Astrocyte (in vitro differentiated cells and primary cell): Measurements from ENCODE around the gene PCGF3. TPM values are rescaled to one million over a fixed set of nuclear protein-coding genes. Genes with fewer than 3 reads are reported as not detected.
A peak's percentile ranks its signal among the peaks of the same experiment; 100 is the strongest.

Experiments used
- DNase-seq: peaks from one replicate; pipeline ENCODE4 v3.0.0-alpha.2; 2010; ENCODE audit warnings: low read depth
- FAIRE-seq: peaks from 2 replicates; lab custom pipeline; 2011; peaks lifted over from hg19 to GRCh38; lab: Jason Lieb, UNC
- H2AFZ ChIP-seq: 2 replicates; pipeline ENCODE4 v1.6.0; 2012; ENCODE audit warnings: low read depth, low read length, inconsistent platforms
- H3K27ac ChIP-seq: 2 replicates; pipeline ENCODE4 v1.5.1; 2011; ENCODE audit warnings: low read depth, low read length, inconsistent platforms
- H3K27me3 ChIP-seq: 2 replicates; pipeline ENCODE4 v1.6.0; 2011; ENCODE audit warnings: low read length, inconsistent platforms; ENCODE audit not compliant: insufficient read depth
- H3K36me3 ChIP-seq: 2 replicates; pipeline ENCODE4 v1.5.1; 2011; ENCODE audit warnings: low read length, inconsistent platforms; ENCODE audit not compliant: insufficient read depth
- H3K4me1 ChIP-seq: 2 replicates; pipeline ENCODE4 v1.5.1; 2011; ENCODE audit warnings: low read length, inconsistent platforms; ENCODE audit not compliant: insufficient read depth
- H3K4me2 ChIP-seq: 2 replicates; pipeline ENCODE4 v1.6.0; 2012; ENCODE audit warnings: low read length, inconsistent platforms
- H3K4me3 ChIP-seq: 2 replicates; pipeline ENCODE4 v1.5.1; 2011; ENCODE audit warnings: low read depth, mild to moderate bottlenecking, low read length, inconsistent platforms; ENCODE audit not compliant: insufficient read depth
- H3K79me2 ChIP-seq: 2 replicates; pipeline ENCODE4 v1.6.0; 2012; ENCODE audit warnings: mild to moderate bottlenecking, low read length, inconsistent platforms; ENCODE audit not compliant: insufficient read depth
- H3K9ac ChIP-seq: 2 replicates; pipeline ENCODE4 v1.6.0; 2012; ENCODE audit warnings: mild to moderate bottlenecking, low read length, inconsistent platforms
- H3K9me3 ChIP-seq: 2 replicates; pipeline ENCODE4 v1.5.1; 2012; ENCODE audit warnings: low read depth, mild to moderate bottlenecking, low read length, inconsistent platforms; ENCODE audit not compliant: insufficient read depth
- H4K20me1 ChIP-seq: 2 replicates; pipeline ENCODE4 v1.6.0; 2012; ENCODE audit warnings: low read length, inconsistent platforms; ENCODE audit not compliant: insufficient read depth
- H3K27ac Mint-ChIP-seq: one replicate; pipeline ENCODE4 v1.8.0; 2021; ENCODE audit warnings: mild to moderate bottlenecking, mixed read lengths; ENCODE audit not compliant: unreplicated experiment
- H3K27me3 Mint-ChIP-seq: one replicate; pipeline ENCODE4 v1.8.0; 2021; ENCODE audit warnings: low read depth, mixed read lengths; ENCODE audit not compliant: unreplicated experiment
- H3K36me3 Mint-ChIP-seq: one replicate; pipeline ENCODE4 v1.8.0; 2021; ENCODE audit warnings: low read depth, mixed read lengths; ENCODE audit not compliant: unreplicated experiment
- H3K4me1 Mint-ChIP-seq: one replicate; pipeline ENCODE4 v1.8.0; 2021; ENCODE audit warnings: low read depth, mixed read lengths; ENCODE audit not compliant: unreplicated experiment
- H3K4me3 Mint-ChIP-seq: one replicate; pipeline ENCODE4 v1.8.0; 2021; ENCODE audit warnings: mild to moderate bottlenecking, moderate library complexity, mixed read lengths; ENCODE audit not compliant: unreplicated experiment
- H3K9me3 Mint-ChIP-seq: one replicate; pipeline ENCODE4 v1.8.0; 2021; ENCODE audit warnings: mild to moderate bottlenecking, mixed read lengths; ENCODE audit not compliant: unreplicated experiment
- EZH2 ChIP-seq: IDR thresholded peaks from 2 replicates; pipeline ENCODE4 v1.6.1; 2012; ENCODE audit warnings: mild to moderate bottlenecking, low read length, inconsistent platforms; ENCODE audit not compliant: insufficient read depth
- total RNA-seq: library from RNA; stranded (reverse); gene quantifications from 2 replicates; pipeline ENCODE4 v1.2.1, GENCODE V29; 2021
- TF ChIP-seq, protein P1 (sequence below): IDR thresholded peaks from 2 replicates; pipeline ENCODE4 v1.5.1; 2011; ENCODE audit warnings: low read depth, mild to moderate bottlenecking, inconsistent platforms, low read length, moderate library complexity; ENCODE audit not compliant: insufficient read depth

The PCGF3 gene
- total RNA-seq, 1 donor from 2014 or later = 65.7 TPM

DNA sequence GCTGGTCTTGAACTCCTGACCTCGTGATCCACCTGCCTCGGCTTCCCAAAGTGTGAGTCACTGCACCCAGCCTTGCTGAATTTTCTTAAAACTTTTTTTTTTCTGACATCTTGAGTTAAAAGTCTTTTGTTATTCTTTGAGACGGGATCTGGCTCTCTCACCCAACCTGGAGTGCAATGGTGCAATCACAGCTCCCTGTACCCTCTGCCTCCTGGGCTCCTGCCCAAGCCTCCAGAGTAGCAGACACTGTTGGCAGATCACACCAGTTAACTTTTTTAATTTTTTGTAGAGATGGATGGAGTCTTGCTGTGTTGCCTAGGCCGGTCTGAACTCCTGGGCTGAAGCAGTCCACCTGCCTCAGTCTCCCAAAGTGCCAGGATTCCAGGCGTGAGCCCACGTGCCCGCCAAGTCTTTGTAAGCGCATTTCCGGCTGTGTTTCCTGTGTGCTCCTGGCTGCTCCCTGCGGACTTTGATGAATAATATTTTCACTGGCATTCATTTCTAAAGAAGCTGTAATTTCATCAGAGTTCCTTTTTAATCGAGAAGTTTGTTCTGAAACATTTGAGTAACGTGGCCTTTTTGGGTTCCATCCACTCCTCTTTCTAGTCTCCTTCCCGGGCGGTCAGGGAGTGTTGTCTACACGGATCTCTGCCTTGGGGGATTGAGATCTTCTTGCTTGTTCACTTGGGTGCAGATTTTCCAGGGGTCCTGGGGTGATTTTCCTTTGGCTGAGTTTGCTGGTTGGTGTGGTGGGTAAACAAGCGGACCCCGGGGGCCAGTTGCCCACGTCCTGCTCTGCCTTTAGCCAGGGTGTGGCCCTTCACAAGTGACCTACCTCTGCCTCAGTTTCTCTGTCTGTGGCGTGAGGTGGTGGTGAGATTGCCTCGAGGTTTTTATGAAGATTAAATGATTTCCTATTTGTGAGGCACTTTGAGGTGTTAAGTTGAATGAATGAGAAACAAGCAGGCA lies 44.4 kb downstream of the PCGF3 start:
- Histone ChIP-seq H3K36me3 (peaks cover 11% of the 10 kb centered on the region), H3K9ac (peak overlapping the region; percentile 46), H3K4me1 (peaks cover 33% of the 10 kb centered on the region), H4K20me1 (peaks cover 67% of the 10 kb centered on the region), H3K4me3 (no peak overlapping the region), H3K4me2 (peak overlapping the region; percentile 47), H3K27me3 (no peaks in the 10 kb centered on the region), H3K79me2 (peaks cover 39% of the 10 kb centered on the region), H3K27ac (peak overlapping the region; percentile 40), H2AFZ (no peak overlapping the region), H3K9me3 (no peaks in the 10 kb centered on the region)
- H3K4me1 Mint-ChIP-seq = peaks cover 4% of the 10 kb centered on the region
- peaks cover 18% of the 10 kb centered on the region for H3K36me3 Mint-ChIP-seq
- H3K27ac Mint-ChIP-seq = no peak overlapping the region
- no peaks in the 10 kb centered on the region for H3K27me3 Mint-ChIP-seq
- H3K9me3 Mint-ChIP-seq = no peaks in the 10 kb centered on the region
- FAIRE-seq = no peak
- peak; percentile 64 for DNase-seq
- TF ChIP-seq, protein P1, sequence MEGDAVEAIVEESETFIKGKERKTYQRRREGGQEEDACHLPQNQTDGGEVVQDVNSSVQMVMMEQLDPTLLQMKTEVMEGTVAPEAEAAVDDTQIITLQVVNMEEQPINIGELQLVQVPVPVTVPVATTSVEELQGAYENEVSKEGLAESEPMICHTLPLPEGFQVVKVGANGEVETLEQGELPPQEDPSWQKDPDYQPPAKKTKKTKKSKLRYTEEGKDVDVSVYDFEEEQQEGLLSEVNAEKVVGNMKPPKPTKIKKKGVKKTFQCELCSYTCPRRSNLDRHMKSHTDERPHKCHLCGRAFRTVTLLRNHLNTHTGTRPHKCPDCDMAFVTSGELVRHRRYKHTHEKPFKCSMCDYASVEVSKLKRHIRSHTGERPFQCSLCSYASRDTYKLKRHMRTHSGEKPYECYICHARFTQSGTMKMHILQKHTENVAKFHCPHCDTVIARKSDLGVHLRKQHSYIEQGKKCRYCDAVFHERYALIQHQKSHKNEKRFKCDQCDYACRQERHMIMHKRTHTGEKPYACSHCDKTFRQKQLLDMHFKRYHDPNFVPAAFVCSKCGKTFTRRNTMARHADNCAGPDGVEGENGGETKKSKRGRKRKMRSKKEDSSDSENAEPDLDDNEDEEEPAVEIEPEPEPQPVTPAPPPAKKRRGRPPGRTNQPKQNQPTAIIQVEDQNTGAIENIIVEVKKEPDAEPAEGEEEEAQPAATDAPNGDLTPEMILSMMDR = no peak
- TF ChIP-seq EZH2 = no peak
- no peak overlapping the region for H3K4me3 Mint-ChIP-seq

DNA sequence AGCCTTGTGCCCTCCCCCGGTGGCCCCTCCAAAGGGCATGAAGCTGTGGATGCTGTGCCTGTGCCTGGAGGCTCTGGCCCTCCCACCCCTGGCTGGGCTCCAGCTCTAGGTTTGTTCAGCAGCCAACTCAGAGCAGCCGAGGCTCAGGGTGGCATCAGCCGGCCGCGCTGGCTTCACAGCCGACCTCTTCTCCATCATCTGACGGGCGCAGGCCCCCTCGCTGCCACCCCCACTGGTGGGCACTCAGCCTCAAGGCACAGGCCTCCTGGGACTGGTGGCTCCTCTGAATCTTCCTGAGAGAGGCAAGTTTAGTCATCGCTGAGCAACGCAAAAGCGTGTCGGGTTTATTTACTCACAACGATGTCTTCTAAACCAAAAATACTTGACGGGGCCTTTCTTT lies 46.0 kb downstream of the PCGF3 start:
- Mint-ChIP-seq H3K27me3 (no peaks in the 10 kb centered on the region), H3K4me1 (peaks cover 6% of the 10 kb centered on the region), H3K36me3 (peaks cover 22% of the 10 kb centered on the region), H3K4me3 (no peak overlapping the region), H3K27ac (no peak overlapping the region), H3K9me3 (no peaks in the 10 kb centered on the region)
- Histone ChIP-seq H3K36me3 (peaks cover 11% of the 10 kb centered on the region), H3K27ac (peak overlapping the region; percentile 59), H3K4me3 (no peak overlapping the region), H3K79me2 (peaks cover 42% of the 10 kb centered on the region), H3K4me1 (peaks cover 33% of the 10 kb centered on the region), H3K4me2 (peak overlapping the region; percentile 52), H2AFZ (no peak overlapping the region), H4K20me1 (peaks cover 78% of the 10 kb centered on the region), H3K27me3 (no peaks in the 10 kb centered on the region), H3K9ac (peak overlapping the region; percentile 27), H3K9me3 (no peaks in the 10 kb centered on the region)
- DNase-seq (peak; percentile 39), FAIRE-seq (no peak)
- no peak for TF ChIP-seq EZH2
- TF ChIP-seq, protein P1 = no peak
